Jurkat, Clone E6-1 (cell line): ENCODE measurements around the gene ZFHX3.
A peak's percentile ranks its signal among the peaks of the same experiment; 100 is the strongest.

Experiments
- DNase-seq: peaks from one replicate; pipeline ENCODE4 v3.0.0-alpha.2; 2011; ENCODE audit warnings: low read depth, low spot score
- H3K4me3 ChIP-seq: 2 replicates; pipeline ENCODE4 v1.5.1; 2011; ENCODE audit warnings: mild to moderate bottlenecking, low read length, control low read depth, moderate library complexity

The ZFHX3 gene

GRCh38 chr16:72927199-72928089 lies 120.5 kb downstream of the ZFHX3 start:
- peak; percentile 72 for DNase-seq
- no peak overlapping the region for H3K4me3 ChIP-seq

GRCh38 chr16:72926177-72927070 lies 121.5 kb downstream of the ZFHX3 start:
- no peak overlapping the region for H3K4me3 ChIP-seq
- no peak for DNase-seq

DNA sequence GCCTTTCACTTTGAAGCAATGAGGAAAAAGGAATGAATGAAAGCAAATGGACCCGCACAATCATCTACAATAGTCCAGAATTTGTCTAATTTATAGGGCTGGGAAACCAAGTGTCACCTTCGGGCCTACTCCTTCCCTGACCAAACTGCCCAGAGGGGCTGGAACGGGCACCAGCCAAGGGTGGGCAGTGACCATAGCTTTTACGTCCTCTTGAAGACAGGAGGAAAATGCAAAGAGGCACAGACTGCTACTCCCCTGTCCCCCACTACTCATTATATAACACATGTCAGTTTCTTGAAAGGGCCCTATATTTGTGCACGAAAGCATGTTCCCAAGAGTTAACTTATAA lies 122.3 kb downstream of the ZFHX3 start:
- no peak overlapping the region for H3K4me3 ChIP-seq
- DNase-seq, result no peak

DNA sequence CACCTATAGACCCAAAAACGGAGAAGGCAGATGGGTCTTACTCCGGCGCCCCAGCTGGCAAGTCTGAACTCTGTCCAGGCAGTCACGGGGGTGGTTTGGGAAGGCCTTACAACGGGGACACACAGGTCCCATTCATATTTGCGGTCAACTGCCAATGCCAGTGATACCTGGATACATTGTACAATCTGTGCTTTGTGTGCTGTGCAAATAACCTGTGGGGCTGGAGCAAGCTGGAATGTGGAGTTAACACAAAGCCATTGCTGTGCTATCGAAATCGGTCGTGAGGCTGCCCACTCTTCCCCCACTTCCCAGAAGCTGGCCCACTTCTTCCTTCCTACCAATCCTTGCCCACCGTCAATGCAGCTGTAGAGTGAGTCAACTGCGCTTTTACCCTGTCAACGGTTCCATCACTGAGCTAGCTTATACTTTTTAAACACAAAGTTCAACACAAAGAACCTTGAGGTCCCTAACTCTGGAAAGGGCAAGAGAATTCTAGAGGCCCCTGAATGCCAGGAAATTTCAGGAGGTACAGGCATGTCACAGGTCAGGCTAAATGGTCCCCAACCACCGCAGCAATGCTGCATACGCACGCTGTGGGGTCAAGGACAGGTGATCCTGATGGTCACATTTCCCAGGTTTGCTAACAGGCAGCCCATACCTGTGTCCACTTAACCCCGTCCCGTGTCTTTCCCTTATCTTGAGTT lies 122.8 kb downstream of the ZFHX3 start:
- H3K4me3 ChIP-seq, result no peak overlapping the region
- DNase-seq, result no peak

DNA sequence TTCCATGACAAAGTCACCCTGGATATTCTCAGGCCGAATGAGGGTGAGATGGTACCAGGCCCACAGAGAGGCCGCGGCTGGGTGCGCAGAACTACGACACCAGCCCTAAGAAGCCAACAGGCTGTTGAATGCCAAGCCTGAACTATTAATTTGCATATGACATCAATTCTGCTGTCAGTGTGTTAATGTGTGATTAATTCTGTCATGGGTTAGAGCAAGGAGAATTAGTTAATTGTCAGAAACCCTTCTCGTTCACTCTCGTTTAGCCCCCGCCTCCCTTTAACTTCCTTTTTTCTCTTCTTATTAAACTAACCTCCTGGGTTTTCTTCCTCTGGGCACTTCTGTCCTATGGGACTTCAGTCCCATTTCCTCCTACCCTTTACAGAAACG lies 123.4 kb downstream of the ZFHX3 start:
- no peak for DNase-seq
- H3K4me3 ChIP-seq, result no peak overlapping the region

DNA sequence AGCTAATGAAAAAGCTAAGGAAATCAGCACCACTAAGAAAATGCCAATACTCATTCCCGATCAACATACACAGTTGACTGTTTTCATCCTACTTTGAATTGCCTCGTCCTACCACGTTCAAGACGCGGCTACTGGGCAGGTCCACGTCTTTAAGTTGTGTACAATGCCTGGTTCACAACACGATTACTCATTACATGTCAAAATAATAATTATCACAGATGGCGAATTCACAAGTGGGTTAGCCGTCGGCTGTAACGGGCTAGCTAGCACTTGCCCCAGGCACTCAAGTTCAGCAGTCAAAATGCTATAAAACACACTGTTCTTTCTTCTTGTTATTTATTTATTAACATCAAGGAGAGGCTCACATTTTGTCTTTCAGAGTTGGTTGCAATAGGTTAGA lies 124.2 kb downstream of the ZFHX3 start:
- H3K4me3 ChIP-seq, result no peak overlapping the region
- DNase-seq, result no peak

DNA sequence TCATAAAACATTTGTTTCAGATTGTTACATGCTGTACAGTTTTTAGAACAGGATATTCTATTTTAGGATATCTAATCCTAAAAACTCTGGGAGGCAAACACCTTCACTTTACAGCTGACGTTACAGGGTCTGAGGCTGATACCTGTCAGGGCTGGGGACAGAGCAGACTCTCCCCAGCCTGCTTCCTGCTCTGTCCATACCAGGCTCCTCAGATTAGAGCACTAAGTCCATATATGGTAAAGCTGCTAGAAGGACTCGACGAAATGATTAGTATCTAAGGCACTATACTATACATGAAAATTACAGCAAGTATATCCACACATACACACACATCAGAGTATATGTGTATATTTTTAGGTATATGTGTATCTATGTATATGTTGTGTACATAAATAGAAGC lies 125.2 kb downstream of the ZFHX3 start:
- no peak overlapping the region for H3K4me3 ChIP-seq
- DNase-seq, result no peak

- no peak overlapping the region for H3K4me3 ChIP-seq
- no peak for DNase-seq
Observed at GRCh38 chr16:72921620-72922019, 126.3 kb downstream of the ZFHX3 start.

GRCh38 chr16:72921106-72921505 lies 126.8 kb downstream of the ZFHX3 start:
- DNase-seq, result no peak
- no peak overlapping the region for H3K4me3 ChIP-seq

DNA sequence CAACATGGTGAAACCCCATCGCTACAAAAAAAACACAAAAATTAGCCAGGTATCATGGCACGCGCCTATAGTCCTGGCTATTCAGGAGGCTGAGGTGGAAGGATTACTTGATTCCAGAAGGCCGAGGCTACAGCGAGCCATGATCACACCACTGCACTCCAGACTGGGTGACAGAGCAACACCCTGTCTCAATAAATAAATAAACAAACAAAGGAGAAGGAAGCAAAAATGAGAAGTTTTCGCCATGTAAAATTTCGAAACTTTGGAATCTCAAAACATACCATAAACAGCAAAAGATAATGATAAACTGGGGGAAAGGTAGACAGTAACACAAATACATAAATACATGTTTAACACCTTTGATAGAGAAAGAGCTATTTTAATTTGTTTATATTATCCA lies 130.9 kb downstream of the ZFHX3 start:
- H3K4me3 ChIP-seq, result no peak overlapping the region
- DNase-seq, result no peak

GRCh38 chr16:72915331-72915730 lies 132.6 kb downstream of the ZFHX3 start:
- DNase-seq, result no peak
- no peak overlapping the region for H3K4me3 ChIP-seq

GRCh38 chr16:72913551-72913950 lies 134.4 kb downstream of the ZFHX3 start:
- no peak for DNase-seq
- no peak overlapping the region for H3K4me3 ChIP-seq

DNA sequence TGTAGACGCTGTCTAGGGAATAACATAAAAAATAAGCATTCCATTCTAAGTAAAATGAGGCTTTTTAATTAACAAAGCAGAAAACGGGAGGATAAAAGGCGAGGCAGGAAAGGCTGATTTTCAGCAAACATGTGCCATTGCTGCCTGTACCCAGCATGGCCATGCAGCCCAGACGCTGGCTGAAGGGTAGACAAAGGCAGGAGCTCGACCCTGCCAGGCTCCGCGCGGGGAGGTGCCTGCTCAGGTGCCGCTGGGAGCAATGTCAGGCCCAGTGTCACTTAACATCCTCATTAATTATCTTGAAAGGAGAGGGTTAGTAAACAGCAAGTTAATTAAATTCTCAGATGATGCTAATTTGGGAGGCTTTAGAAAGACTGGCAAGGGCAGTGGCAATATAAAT lies 136.0 kb downstream of the ZFHX3 start:
- H3K4me3 ChIP-seq, result no peak overlapping the region
- DNase-seq, result no peak

DNA sequence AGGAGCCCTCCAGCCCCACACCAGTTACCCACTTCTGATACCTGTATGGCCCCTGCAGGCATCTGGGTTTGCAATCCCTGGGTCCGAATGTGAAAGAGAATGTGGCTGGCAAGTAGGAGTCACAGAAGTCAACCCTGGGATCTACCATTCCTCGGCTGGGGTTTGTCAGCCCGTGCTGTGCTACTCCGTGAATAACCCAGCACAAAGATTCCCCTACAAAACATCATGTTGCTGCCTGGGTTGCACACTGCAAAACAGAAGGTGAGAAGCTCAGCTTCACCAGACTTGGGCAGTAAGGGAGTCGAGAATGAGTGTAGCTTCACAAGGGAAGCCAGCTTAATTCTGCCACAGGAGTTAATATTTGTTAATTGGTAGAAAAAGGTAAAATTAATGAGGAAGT lies 137.1 kb downstream of the ZFHX3 start:
- no peak for DNase-seq
- H3K4me3 ChIP-seq, result no peak overlapping the region

DNA sequence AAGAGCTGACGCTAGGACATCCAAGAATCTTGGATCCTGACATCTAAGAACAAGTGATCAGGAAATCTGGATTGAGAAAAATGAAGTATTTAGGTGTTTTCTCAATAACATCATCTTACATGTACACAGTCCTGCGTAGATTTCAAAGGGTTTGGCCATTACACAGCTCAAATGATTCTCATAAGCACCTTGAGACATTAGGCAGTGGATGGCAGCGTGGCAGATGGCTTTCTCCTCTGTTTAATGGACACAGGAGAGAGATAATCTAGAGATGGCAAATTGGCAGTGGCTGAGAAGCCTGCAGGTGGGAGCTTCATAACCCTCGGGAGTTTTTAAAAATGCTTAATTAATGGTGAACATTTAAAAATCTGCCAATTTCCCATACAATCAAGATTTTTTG lies 137.5 kb downstream of the ZFHX3 start:
- no peak overlapping the region for H3K4me3 ChIP-seq
- DNase-seq, result no peak

DNA sequence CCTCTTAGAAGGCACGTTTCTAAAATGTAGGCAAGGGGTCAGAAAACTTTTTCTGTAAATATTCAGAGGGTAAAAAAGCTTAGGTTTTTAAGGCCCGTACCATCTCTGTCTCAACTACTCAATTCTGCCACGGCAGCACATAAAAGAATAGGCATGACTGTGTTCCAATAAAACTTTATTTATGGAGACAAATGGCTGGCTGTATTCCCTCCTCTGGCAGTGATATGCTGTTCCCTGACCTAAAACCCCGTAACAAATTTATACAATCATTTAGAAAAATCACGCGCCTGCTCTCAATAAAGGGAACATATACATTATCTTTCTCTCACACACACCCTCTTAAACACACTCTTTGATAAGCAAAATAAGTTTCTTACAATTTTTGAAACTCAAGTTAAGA lies 138.7 kb downstream of the ZFHX3 start:
- no peak for DNase-seq
- H3K4me3 ChIP-seq, result no peak overlapping the region

DNA sequence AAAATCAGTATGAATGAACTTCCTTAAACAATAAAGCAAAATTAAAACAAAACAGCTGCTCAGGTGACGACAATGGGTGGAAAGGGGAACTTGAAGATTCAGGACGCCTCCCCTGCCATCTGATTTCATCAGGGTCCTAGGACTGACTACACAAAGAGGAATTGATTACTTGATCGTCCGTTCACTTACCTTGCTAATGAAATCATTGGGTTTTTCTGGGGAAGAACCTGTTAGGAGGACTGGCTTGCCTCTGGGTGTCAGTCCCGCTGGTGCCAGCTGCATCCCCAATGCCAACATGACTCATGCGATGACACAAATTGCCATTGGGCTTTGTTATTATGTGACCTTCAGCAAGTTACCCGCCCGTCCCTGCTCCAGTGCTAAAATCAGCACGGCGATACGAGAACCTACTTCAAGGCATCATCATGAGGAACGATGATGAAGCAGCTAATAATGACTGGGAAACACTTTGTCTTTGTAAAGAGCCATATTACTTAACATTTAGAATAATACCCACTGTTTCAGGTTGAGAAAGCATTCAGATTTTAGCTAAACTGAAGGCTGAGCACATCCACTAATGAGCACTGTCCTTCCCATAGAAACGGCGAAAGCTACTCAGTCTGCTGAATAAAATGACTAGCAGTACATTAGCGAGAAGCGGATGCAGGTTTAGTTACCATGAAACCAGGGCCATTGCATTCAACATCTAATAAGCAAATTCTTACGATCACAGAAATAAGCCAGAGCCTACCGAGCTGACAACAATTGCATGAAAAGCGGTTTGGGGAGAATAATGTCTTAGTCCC lies 139.4 kb downstream of the ZFHX3 start:
- DNase-seq, result no peak
- H3K4me3 ChIP-seq, result no peak overlapping the region

- DNase-seq, result no peak
- H3K4me3 ChIP-seq, result no peak overlapping the region
Observed at GRCh38 chr16:72905581-72905980, 142.3 kb downstream of the ZFHX3 start.

- no peak overlapping the region for H3K4me3 ChIP-seq
Observed at GRCh38 chr16:72903176-72903575, 144.8 kb downstream of the ZFHX3 start.

More at GRCh38 chr16:72903176-72903575, 144.8 kb downstream of the ZFHX3 start:
- no peak for DNase-seq
